CD4-positive, alpha-beta T cell treated with Interleukin-1 beta for 1 hour (primary cell): ENCODE results near the gene CALML5.
"Not testable (repeated sequence)": the region's sequence is repeated elsewhere in the genome, so short reads cannot be mapped to it uniquely, and the experiment has no call there.

ENCODE experiments used
- DNase-seq, 2 donors: peaks; one replicate each; pipeline ENCODE4 v3.0.0-alpha.2; 2020 to 2022

The CALML5 gene

GRCh38 chr10:5479481-5480161, 19.7 kb downstream of the CALML5 start:
- no peak for DNase-seq

DNA sequence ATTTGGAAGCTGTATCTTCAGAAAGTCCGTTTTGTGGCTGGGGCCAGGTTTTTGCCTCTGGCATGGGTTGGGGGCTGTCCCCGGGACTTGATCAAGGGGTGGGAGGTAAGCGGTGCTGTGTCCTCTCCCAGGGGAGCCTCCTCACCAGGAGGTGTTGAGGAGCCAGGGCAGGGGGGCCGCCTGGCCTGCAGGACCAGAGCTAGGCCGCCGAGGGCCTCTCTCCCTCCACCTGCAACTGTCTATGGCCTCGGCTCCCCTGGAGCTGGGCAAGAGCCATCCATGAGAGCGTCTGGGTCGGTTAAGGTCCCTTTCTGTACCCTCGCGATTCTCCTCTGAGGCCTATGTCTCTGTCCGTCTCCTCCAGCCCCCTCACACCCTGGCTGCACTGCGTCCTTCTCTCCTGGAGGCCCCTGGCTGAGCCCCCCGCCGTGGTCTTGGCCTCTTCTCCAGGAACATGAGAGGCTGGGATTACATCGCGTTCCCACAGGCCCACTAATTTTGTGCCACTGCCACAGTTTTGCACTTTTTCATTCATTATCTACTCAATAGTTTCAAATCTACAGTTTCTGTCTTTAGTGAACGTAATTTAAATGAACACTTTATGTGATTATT, 20.6 kb downstream of the CALML5 start:
- DNase-seq: no peak

DNA sequence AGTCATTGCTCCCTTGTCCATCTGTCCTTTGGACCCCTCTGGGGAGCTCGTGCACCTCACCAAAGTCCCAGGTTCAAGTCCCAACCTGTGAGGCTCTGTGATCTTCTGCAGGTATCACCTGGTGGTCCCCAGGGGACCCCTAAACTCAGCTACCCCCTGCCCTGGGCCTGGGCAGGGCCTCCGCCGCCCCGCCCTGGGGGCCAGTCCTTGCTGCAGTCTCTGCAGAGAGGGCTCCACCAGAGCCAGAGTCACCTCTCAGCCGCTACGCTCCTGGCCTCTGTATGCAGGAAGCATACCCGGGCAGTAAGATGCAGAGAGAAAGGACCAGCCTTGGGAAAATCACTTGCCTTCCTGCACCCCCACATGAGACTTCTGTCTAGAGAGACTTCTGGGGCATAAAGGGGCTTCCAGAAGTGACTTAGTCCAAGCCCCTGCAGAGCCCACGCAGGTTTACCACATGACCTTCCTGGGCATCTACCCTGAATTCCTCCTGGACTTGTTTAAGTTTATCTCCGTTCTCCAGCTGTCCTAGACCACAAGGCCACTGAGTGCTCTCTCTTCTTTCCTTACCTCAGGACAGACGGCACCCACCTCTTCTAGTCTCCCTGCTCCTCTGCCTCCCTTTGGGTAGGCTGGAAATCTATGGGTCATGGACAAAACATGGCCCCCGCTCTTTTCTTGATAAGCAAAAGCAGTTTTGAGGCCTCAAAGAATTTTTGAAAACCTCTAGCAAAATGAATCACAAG, 21.2 kb downstream of the CALML5 start:
- DNase-seq: no peak

GRCh38 chr10:5476918-5477525, 22.3 kb downstream of the CALML5 start:
- DNase-seq: no peak

DNA sequence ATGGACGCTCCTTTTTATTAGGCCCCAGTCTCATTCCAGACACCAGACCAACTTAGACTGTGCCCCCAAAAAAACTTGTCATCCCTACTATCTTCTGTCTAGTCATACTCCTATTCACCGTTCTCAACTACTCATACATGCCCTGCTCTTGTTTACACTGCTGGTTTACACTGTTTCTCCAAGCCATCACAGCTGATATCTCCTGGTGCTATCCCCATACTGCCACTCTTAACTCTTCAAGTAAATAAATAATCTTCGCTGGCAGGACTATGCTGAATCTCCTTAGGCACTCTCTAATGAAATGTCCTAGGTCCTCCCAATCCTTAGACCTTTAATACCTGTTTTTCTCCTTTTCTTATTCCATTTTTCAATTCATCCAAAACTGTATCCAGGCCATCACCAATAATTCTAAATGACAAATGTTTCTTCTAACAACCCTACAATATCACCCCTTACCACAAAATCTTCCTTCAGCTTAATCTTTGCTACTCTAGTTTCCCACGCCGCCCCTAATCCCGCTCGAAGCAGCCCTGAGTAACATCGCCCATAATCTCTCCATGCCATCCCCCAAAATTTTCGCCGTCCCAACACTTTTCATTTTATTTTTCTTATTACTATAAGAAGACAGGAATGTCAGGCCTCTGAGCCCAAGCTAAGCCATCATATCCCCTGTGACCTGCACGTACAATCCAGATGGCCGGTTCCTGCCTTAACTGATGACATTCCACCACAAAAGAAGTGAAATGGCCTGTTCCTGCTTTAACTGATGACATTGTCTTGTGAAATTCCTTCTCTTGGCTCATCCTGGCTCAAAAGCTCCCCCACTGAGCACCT, 23.2 kb downstream of the CALML5 start:
- not testable (repeated sequence) for DNase-seq

- DNase-seq: not testable (repeated sequence)
Observed at GRCh38 chr10:5475088-5475487, 24.3 kb downstream of the CALML5 start.

GRCh38 chr10:5474642-5475041, 24.7 kb downstream of the CALML5 start:
- not testable (repeated sequence) for DNase-seq

GRCh38 chr10:5470062-5470751, 29.2 kb downstream of the CALML5 start:
- DNase-seq: no peak

- DNase-seq: no peak
Observed at GRCh38 chr10:5469353-5470061, 29.9 kb downstream of the CALML5 start.

DNA sequence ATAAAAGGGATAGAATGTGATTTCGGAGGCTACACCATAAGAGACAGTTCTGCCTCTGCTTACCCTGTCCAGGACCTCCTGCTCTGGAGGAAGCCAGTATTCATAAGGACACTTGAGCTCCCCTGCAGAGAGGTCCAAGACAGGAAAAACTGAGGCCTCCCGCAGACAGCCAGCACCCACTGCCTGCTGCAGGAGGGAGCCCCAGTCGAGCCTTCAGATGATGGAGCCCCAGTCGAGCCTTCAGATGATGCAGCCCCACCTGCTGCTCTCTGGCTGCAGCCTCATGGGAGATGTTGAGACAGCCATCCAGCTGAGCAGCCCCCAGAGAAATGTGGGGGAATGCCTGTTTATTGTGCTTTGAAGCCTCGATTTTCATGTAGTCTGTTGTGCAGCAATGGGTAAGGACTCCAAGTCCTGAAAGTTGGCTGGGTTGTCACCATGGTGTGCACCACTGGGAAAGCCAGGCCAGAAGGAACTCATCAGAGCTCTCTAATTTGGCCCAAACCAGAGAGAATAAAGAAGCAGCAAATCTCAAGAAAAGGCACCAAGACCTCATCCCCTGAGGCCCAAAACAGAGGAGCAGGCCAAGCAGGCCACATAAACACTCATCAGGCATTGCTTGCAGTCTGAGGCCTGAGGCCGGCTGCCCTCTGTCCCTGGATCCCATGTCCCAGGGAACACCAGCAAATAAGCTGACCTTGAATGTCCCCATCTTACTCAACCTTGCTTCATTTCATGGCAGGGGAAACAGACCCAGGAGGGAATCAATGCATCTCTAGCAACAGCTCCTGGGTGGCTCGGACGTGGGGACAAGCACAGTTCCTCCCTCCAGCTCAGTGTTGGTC, 30.9 kb downstream of the CALML5 start:
- DNase-seq: no peak

GRCh38 chr10:5467634-5468255, 31.6 kb downstream of the CALML5 start:
- DNase-seq: no peak

DNA sequence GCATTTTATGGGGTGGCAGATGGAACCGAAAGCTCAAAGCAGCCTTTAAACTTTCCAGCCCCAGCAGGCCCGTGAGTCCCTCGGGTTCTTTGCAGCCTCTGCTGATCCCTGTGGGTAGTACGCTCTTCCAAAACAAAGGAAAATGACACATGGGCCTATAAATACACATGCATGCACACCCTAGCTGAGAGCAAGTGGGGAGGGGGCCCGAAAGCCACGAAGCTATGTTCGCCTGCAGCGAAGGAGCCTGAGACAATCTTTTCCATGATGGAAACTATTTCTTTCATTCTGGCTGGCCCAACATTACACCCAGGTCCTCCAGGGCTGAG, 32.2 kb downstream of the CALML5 start:
- DNase-seq: no peak

GRCh38 chr10:5466451-5467206, 32.7 kb downstream of the CALML5 start:
- DNase-seq: no peak

- no peak for DNase-seq
Observed at GRCh38 chr10:5465976-5466450, 33.4 kb downstream of the CALML5 start.

GRCh38 chr10:5464546-5464945, 34.8 kb downstream of the CALML5 start:
- DNase-seq: no peak

DNA sequence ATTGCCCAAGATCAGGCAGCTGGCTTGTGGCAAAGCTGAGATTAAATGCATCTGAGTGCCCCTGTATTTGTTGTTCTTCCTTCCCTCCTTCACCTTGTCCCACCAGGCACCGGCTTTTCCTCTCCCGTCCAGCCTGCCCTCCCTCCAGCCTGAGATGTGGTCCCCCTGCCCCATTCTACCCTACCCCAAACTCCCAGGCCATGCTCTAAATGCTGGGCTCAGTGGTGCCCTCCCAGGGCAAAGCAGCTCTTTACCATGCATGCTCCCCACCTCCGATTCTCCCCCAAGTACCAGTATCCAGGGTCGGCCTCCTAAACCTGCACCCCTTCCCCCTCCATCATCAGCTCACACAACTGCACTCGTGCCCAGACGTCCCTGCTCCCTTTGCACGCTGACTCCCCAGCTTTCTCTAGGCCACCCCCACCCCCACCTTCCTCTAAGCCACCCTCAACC, 36.5 kb downstream of the CALML5 start:
- DNase-seq: no peak

- no peak for DNase-seq
Observed at GRCh38 chr10:5461914-5462840, 37.2 kb downstream of the CALML5 start.

DNA sequence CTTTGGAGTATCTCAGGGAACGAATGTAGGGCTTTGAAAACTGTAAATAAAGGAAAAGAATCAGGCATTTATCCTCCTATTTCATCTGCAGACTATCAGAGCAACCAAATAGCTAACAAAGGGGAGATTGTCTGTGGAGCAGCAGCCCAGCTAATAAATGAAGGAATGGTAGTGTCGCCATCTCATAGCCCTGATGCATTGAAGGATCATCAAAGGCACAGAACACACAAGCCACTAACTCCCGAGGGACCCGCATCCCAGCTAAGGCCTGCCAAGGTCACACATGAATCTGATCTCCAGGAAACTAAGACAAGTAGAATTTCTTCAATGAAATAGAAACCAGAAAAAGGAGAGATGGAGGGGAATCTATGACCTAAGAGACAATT, 38.2 kb downstream of the CALML5 start:
- no peak for DNase-seq
